T47D (cell line): ENCODE measurements around the gene SCPEP1.

Experiments
- DNase-seq, 2 experiments: peaks; one replicate each; pipeline versions ENCODE4 v3.0.0 to v3.0.0-alpha.2; 2011 to 2012; ENCODE audit warnings: low read depth in 1 of 2, low spot score in 1 of 2
- JUND ChIP-seq: IDR thresholded peaks from 2 replicates; pipeline ENCODE4 v1.6.1; 2012; ENCODE audit warnings: low read depth
- in situ Hi-C: cut with HindIII; loops from 2 replicates; pipeline ENCODE4 v1.10.0; 2016; ENCODE audit warnings: low sequenced_read_pairs, low pct_unique_long_range_greater_than_20kb

The SCPEP1 gene

DNA sequence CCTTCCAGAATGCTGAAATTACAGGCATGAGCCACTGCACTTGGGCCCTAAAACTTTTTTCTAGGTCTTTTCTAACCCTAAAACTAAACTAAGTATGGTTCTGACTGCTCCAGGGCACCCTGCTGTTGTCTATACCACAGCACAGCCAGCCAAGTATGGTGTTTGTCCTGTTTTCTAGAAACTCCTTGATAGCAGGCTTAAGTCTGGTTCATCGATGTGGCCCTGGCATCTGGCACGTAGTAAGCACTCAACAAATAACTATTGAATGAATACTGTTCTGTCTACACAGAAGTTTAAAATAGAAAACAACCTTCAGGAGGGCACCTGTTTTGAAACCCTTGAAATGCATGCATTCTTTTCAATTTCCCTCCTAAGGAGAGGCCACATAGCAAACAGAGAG is 62.6 kb downstream of the SCPEP1 start:
- no peak for TF ChIP-seq JUND
- no peak for DNase-seq
- in situ Hi-C loops: no loop called here

DNA sequence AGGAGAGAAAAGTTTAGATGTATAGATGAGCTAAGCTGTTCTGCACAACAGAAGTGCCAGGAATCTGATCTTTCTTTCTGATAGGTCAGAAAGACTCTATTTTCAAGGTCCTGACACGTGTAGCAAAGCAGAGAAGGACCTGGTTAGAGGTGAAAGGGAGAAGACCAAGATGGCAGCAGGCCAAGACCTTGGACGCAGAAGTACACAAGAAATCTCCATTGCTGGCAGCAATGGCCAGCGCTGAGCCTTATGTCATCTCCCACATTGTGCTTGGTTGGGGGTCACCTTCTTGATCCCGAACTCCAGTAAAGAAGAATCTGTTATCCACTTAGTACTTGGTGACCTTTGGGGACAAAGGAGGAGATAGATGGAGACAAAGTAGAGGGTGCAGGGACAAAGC is 65.3 kb downstream of the SCPEP1 start:
- TF ChIP-seq JUND: no peak
- no peak for DNase-seq
- in situ Hi-C loops: no loop called here

DNA sequence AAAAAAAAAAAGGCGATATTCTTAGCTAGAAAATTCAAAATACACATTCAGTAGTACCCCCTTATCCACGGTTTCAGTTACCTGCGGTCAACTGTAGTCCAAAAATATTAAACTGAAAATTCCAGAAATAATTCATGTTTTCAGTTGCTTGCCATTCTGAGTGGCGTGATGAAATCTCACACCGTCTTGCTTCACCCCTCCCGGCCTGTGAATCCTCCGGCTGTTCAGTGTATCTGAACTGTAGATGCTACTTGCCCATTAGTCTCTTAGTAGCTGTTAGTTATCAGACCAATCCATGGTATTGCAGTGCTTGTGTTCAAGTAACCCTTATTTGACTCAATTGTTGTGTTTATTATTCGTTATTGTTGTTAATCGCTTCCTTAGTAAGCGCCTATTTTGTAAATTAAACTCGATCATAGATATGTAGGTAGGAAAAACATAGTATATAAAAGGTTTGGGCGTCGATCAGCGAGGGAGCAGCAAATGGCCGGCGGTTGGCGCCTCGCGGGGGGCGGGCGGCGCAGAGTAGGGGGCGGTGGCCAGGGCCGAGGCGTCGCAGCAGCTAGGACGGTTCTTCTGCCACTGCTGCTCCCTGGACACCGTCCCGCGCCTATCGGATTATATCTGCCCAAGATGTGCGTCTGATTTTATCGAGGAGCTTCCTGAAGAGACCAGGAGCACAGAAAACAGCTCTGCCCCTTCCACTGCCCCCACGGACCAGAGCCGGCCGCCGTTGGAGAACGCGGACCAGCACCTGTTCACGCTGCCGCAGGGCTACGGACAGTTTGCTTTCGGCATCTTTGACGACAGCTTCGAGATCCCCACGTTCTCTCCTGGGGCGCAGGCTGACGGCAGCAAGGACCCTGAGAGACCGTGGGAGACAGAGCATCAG is 67.3 kb downstream of the SCPEP1 start:
- in situ Hi-C loops: no loop called here
- DNase-seq: no peak
- no peak for TF ChIP-seq JUND

DNA sequence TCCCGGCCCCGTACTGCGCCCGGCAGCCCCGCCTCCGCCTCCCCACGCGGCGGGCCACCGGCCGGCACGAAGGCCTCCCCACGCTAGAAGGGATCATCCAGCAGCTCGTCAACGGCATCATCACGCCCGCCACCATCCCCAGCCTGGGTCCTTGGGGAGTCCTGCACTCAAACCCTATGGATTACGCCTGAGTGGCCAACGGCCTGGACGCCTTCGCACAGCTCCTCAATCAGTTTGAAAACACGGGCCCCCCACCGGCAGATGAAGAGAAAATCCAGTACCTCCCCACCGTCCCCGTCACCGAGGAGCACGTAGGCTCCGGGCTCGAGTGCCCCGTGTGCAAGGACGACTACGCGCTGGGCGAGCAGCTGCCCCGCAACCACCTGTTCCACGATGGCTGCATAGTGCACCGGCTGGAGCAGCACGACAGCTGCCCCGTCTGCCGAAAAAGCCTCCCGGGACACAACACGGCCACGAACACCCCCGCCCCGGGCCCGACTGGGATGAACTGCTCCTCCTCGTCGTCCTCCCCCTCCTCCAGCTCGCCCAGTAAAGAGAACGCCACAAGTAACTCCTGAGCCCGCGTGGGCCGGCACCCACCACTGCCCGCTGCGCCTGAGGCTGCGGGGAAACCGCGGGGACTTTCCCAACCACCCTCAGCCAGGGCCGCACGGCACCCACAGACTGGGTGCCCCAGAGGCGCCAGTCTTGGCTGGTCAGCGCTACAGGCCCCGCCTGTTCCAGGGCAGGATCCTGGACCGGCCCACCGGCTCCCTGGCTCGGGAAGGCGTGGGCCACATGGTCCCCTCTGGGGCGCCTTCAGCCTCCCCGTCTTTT is 68.2 kb downstream of the SCPEP1 start:
- no peak for TF ChIP-seq JUND
- in situ Hi-C loops: no loop called here
- DNase-seq: no peak

DNA sequence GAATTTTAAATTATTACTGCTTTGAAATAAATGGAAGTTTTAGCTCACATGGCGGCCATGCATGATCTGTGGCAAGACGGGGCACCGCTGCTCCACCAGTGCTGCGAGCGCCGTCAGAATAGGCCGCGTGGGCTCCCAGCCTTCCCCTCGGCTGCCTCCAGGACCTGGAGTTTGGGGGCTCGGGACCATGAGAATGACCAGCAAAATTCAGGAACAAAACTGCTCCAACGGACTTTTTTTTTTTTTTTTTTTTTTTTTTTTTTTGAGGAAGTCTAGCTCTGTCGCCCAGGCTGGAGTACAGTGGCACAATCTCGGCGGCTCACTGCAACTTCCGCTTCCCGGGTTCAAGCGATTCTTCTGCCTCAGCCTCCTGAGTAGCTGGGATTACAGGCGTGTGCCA is 68.8 kb downstream of the SCPEP1 start:
- no peak for TF ChIP-seq JUND
- DNase-seq: no peak
- in situ Hi-C loops: no loop called here

DNA sequence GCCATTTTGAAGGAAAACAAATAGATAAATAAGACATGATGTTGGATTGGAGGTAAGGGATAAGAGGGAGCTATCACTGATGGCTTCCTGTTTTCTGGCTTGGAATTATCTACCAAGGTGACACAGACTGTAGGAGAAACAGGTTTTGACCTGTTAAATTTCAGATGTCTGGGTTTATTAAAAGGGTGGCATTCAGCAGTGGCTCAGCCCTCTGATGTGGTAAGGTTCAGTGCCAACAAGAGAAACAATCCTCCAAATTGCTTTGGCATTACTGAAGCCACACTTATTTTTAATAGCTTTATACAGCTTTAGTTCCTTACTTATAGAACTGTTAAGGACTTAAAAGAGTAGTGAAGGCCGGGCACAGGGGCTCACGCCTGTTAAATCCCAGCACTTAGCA is 70.2 kb downstream of the SCPEP1 start:
- no peak for DNase-seq
- in situ Hi-C loops: no loop called here
- TF ChIP-seq JUND: no peak

DNA sequence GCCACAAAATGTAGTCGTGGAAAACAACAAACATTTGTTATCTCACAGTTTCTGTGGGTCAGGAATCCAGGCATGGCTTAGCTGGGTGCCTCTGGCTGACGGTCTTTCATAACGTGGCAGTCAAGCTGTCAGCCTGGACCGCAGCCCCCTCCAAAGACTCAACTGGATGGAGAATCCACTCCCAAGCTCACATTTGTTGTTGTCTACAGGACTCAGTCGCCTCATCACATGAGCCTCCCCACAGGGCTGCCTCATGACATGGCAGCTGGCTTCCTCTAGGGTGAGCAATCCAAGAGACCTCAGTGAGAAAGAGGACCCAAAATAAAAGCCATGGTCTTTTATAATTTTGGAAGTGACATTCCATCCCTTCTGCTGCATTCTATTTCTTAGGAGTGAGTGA is 72.4 kb downstream of the SCPEP1 start:
- no peak for TF ChIP-seq JUND
- DNase-seq: no peak
- in situ Hi-C loops: no loop called here

DNA sequence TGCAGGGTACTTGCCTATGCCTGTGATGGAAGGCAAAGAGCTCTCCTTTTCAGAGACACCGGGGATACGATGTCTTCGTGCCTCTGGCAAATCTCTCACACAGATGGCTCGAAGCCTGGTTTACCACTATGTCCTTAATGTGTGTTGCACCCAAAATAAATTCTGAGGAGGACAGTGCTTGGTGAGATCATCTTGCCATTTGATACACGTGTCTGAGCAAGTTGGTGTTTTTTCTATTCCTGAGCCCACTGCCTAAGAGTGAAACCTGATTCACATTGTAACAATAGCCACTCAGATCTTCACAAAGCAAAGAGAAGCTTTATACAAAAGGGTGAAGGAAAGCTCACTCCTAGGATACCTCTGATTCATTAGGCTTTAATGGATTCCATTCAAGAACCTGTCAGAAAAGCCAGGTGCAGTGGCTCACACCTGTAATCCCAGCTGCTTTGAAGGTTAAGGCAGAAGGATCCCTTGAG is 74.0 kb downstream of the SCPEP1 start:
- TF ChIP-seq JUND: no peak
- in situ Hi-C loops: no loop called here

More for the DNA sequence above, 74.0 kb downstream of the SCPEP1 start:
- DNase-seq: no peak
